Peyer's patch (tissue), 4 donors: Measurements from ENCODE around the gene UVSSA.

ENCODE experiments used
- POLR2A ChIP-seq, 2 donors: fragments of 450-650 bp; IDR thresholded peaks; one replicate each; pipeline ENCODE4 v1.5.1; 2017; ENCODE audit warnings: antibody characterized with exemption in 2 of 2, mild to moderate bottlenecking in 2 of 2, moderate library complexity in 2 of 2
- TF ChIP-seq, protein P1 (sequence below), 6 experiments: fragments of 450-650 bp in 4 of 6; fragments of 200-600 bp in 2 of 6; sonication (generic) in 1 of 6; IDR thresholded peaks; one replicate each; pipeline ENCODE4 v1.5.1; 2017 to 2019; ENCODE audit warnings: antibody characterized with exemption in 6 of 6, mild to moderate bottlenecking in 3 of 6, moderate library complexity in 1 of 6

DNA sequence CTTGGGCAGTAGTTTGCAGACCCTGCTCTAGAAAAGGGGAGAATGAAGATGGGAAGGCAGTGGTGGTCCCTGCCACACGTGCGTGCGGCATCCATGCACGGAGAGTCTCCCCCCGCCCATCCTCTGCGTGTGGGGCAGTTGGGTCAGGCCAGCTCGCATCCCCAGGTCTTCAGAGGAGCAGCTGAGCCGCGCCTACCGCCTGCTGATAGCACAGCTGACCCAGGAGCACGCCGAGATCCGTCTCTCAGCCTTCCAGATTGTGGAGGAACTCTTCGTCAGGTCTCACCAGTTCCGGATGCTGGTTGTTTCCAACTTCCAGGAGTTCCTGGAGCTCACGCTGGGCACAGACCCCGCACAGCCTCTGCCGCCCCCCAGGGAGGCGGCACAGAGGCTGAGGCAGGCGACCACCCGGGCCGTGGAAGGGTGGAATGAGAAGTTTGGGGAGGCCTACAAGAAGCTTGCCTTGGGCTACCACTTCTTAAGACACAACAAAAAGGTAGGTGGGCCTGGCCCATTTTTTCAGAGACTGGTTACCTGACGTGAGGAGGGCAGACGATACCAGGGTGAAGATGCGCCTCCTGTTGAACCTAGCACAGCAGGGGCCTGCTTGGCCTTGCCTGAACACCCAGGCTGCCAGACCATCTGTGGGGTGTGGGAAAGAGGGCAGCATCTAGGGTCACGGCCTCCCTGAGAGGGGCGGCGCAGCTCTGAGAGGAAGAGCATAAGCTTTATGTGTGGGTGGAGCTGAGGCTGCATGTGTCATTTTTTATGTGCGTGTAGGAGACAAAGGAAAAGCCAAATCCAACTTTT lies 2.6 kb downstream of the UVSSA start:
- TF ChIP-seq, protein P1, sequence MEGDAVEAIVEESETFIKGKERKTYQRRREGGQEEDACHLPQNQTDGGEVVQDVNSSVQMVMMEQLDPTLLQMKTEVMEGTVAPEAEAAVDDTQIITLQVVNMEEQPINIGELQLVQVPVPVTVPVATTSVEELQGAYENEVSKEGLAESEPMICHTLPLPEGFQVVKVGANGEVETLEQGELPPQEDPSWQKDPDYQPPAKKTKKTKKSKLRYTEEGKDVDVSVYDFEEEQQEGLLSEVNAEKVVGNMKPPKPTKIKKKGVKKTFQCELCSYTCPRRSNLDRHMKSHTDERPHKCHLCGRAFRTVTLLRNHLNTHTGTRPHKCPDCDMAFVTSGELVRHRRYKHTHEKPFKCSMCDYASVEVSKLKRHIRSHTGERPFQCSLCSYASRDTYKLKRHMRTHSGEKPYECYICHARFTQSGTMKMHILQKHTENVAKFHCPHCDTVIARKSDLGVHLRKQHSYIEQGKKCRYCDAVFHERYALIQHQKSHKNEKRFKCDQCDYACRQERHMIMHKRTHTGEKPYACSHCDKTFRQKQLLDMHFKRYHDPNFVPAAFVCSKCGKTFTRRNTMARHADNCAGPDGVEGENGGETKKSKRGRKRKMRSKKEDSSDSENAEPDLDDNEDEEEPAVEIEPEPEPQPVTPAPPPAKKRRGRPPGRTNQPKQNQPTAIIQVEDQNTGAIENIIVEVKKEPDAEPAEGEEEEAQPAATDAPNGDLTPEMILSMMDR (IDR thresholded peaks at IDR 0.05): no peak
- no peak for TF ChIP-seq POLR2A (IDR thresholded peaks at IDR 0.05)
